GM19238 (cell line): ENCODE data around the gene CERT1.
"Not testable (repeated sequence)": the region's sequence is repeated elsewhere in the genome, so short reads cannot be mapped to it uniquely, and the experiment has no call there.

ENCODE experiments used
- DNase-seq: peaks from one replicate; pipeline ENCODE4 v3.0.0; 2011; ENCODE audit warnings: low spot score; ENCODE audit not compliant: insufficient read length

The CERT1 gene

GRCh38 chr5:75523275-75523674 is 11.8 kb upstream of the CERT1 start:
- DNase-seq: no peak

GRCh38 chr5:75522542-75522941 is 11.1 kb upstream of the CERT1 start:
- no peak for DNase-seq

- no peak for DNase-seq
Measured at GRCh38 chr5:75522025-75522424, 10.6 kb upstream of the CERT1 start.

- no peak for DNase-seq
Measured at GRCh38 chr5:75521195-75521594, 9.8 kb upstream of the CERT1 start.

GRCh38 chr5:75519761-75520160 is 8.3 kb upstream of the CERT1 start:
- DNase-seq: no peak

GRCh38 chr5:75514323-75514722 is 2.9 kb upstream of the CERT1 start:
- no peak for DNase-seq

GRCh38 chr5:75513841-75514240 is 2.4 kb upstream of the CERT1 start:
- DNase-seq: no peak

- no peak for DNase-seq
Measured at GRCh38 chr5:75512383-75513074, 1.1 kb upstream of the CERT1 start.

GRCh38 chr5:75510836-75511434 is 494 bp downstream of the CERT1 start:
- no peak for DNase-seq

GRCh38 chr5:75510417-75510835 is 1.0 kb downstream of the CERT1 start:
- no peak for DNase-seq

GRCh38 chr5:75509956-75510355 is 1.5 kb downstream of the CERT1 start:
- no peak for DNase-seq

GRCh38 chr5:75509546-75509945 is 1.9 kb downstream of the CERT1 start:
- DNase-seq: no peak

GRCh38 chr5:75507841-75508240 is 3.6 kb downstream of the CERT1 start:
- no peak for DNase-seq

- not testable (repeated sequence) for DNase-seq
Measured at GRCh38 chr5:75505112-75505511, 6.3 kb downstream of the CERT1 start.

- not testable (repeated sequence) for DNase-seq
Measured at GRCh38 chr5:75498875-75499274, 12.6 kb downstream of the CERT1 start.

- no peak for DNase-seq
Measured at GRCh38 chr5:75498208-75498777, 13.1 kb downstream of the CERT1 start.

GRCh38 chr5:75496026-75496425 is 15.4 kb downstream of the CERT1 start:
- DNase-seq: no peak

GRCh38 chr5:75491621-75492020 is 19.8 kb downstream of the CERT1 start:
- no peak for DNase-seq

- not testable (repeated sequence) for DNase-seq
Measured at GRCh38 chr5:75489847-75490246, 21.6 kb downstream of the CERT1 start.

- no peak for DNase-seq
Measured at GRCh38 chr5:75484605-75485004, 26.8 kb downstream of the CERT1 start.

- DNase-seq: no peak
Measured at GRCh38 chr5:75482482-75482881, 28.9 kb downstream of the CERT1 start.

GRCh38 chr5:75481024-75481423 is 30.4 kb downstream of the CERT1 start:
- no peak for DNase-seq

- no peak for DNase-seq
Measured at GRCh38 chr5:75475364-75475763, 36.1 kb downstream of the CERT1 start.
